ENCODE data around the gene SERPIND1.

- TF ChIP-seq, protein P1, sequence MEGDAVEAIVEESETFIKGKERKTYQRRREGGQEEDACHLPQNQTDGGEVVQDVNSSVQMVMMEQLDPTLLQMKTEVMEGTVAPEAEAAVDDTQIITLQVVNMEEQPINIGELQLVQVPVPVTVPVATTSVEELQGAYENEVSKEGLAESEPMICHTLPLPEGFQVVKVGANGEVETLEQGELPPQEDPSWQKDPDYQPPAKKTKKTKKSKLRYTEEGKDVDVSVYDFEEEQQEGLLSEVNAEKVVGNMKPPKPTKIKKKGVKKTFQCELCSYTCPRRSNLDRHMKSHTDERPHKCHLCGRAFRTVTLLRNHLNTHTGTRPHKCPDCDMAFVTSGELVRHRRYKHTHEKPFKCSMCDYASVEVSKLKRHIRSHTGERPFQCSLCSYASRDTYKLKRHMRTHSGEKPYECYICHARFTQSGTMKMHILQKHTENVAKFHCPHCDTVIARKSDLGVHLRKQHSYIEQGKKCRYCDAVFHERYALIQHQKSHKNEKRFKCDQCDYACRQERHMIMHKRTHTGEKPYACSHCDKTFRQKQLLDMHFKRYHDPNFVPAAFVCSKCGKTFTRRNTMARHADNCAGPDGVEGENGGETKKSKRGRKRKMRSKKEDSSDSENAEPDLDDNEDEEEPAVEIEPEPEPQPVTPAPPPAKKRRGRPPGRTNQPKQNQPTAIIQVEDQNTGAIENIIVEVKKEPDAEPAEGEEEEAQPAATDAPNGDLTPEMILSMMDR (IDR thresholded peaks at IDR 0.05; ENCODE audit: poor library complexity), result no peak
- no peak for TF ChIP-seq EZH2 (IDR thresholded peaks at IDR 0.05; ENCODE audit: borderline replicate concordance)
Measured at GRCh38 chr22:20729194-20729593, 44.7 kb upstream of the SERPIND1 start.
